ENCODE results near the gene NLGN1. TPM values are rescaled to one million over a fixed set of nuclear protein-coding genes. Genes with fewer than 3 reads are reported as not detected.

Gene NLGN1
- total RNA-seq, 1 experiment from 2014 or later = 0.85 TPM

DNA sequence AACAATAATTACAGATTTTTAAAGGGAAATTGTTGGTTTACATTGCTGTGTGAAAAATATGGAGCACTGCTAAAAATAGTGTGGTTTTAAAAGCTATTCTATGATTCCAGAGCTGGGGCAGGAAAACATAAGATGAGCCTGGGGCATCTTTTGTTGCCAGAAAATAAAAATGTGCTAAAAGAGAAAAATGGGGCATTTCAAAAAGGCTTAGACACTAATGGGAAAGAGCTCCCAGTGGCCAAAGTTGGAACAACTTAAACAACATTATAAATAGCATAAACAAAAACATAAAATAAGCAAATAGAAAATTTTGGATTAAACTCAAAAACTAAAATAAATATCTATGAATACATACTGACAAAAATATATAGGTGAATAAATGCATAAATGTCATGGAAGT lies 478.9 kb downstream of the NLGN1 start:
- no TSS peak for BruUV-seq (replicated peaks)
- no peak overlapping the region for H3K4me3 ChIP-seq (ENCODE audit: low read depth in 2 of 2, low read length in 2 of 2)
- H3K27ac ChIP-seq (ENCODE audit: low read length) = no peak overlapping the region
- in situ Hi-C loops (cut with HindIII; ENCODE audit: low pct_unique_long_range_greater_than_20kb, low sequenced_read_pairs) = no loop called here
- DNase-seq (ENCODE audit: low read depth, low spot score) = no peak
- TF ChIP-seq, protein P1, sequence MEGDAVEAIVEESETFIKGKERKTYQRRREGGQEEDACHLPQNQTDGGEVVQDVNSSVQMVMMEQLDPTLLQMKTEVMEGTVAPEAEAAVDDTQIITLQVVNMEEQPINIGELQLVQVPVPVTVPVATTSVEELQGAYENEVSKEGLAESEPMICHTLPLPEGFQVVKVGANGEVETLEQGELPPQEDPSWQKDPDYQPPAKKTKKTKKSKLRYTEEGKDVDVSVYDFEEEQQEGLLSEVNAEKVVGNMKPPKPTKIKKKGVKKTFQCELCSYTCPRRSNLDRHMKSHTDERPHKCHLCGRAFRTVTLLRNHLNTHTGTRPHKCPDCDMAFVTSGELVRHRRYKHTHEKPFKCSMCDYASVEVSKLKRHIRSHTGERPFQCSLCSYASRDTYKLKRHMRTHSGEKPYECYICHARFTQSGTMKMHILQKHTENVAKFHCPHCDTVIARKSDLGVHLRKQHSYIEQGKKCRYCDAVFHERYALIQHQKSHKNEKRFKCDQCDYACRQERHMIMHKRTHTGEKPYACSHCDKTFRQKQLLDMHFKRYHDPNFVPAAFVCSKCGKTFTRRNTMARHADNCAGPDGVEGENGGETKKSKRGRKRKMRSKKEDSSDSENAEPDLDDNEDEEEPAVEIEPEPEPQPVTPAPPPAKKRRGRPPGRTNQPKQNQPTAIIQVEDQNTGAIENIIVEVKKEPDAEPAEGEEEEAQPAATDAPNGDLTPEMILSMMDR (IDR thresholded peaks at IDR 0.05) = peak; percentile 16; the same call in 1 of the 2 replicates
- TF ChIP-seq REST (IDR thresholded peaks at IDR 0.05; ENCODE audit: insufficient read depth in 1 of 2, low read depth in 2 of 2, low read length in 1 of 2) = no peak
- intact Hi-C loops (cut with micrococcal nuclease; ENCODE audit: unreplicated experiment) = no loop called here
- H3K9me3 ChIP-seq (ENCODE audit: control insufficient read depth, insufficient read depth, low read depth, low read length) = no peaks in the 10 kb centered on the region
- ChIA-PET POLR2A (no interaction called here), CTCF (interaction anchor here (0.5 kb wide), 1 partner anchor 1127 kb away, joined by 3 read pairs; no protein-coding TSS in a partner anchor)
- H3K27me3 ChIP-seq (ENCODE audit: control insufficient read depth, insufficient read depth, low read length) = no peaks in the 10 kb centered on the region
- no peaks in the 10 kb centered on the region for H3K36me3 ChIP-seq (ENCODE audit: control insufficient read depth, insufficient read depth, low read length)
- H3K4me1 ChIP-seq (ENCODE audit: control insufficient read depth, insufficient read depth, low read length) = no peaks in the 10 kb centered on the region
- ATAC-seq = no peak

- CTCF ChIA-PET = no interaction called here
These were observed 490.3 kb downstream of the NLGN1 start for GRCh38 chr3:173887888-173888287.

More at GRCh38 chr3:173887888-173888287, 490.3 kb downstream of the NLGN1 start:
- ATAC-seq (no peak), DNase-seq (ENCODE audit: low read depth, low spot score) (no peak)
- no peaks in the 10 kb centered on the region for H3K27me3 ChIP-seq (ENCODE audit: control insufficient read depth, insufficient read depth, low read length)
- H3K4me3 ChIP-seq (ENCODE audit: low read depth in 2 of 2, low read length in 2 of 2) = no peak overlapping the region
- intact Hi-C loops (cut with micrococcal nuclease; ENCODE audit: unreplicated experiment) = no loop called here
- BruUV-seq (replicated peaks) = no TSS peak
- in situ Hi-C loops (cut with HindIII; ENCODE audit: low pct_unique_long_range_greater_than_20kb, low sequenced_read_pairs) = no loop called here
- H3K4me1 ChIP-seq (ENCODE audit: control insufficient read depth, insufficient read depth, low read length) = no peaks in the 10 kb centered on the region
- POLR2A ChIA-PET = no interaction called here
- no peaks in the 10 kb centered on the region for H3K36me3 ChIP-seq (ENCODE audit: control insufficient read depth, insufficient read depth, low read length)
- TF ChIP-seq, protein P1 (IDR thresholded peaks at IDR 0.05) = no peak
- no peak for TF ChIP-seq SIN3A (IDR thresholded peaks at IDR 0.05; ENCODE audit: borderline replicate concordance, insufficient read depth, low read depth, low read length)
- TF ChIP-seq POLR2AphosphoS5 (IDR thresholded peaks at IDR 0.05; ENCODE audit: low read depth, low read length) = no peak
- no peak for TF ChIP-seq REST (IDR thresholded peaks at IDR 0.05; ENCODE audit: insufficient read depth in 1 of 2, low read depth in 2 of 2, low read length in 1 of 2)
- no peak for TF ChIP-seq TCF7L2 (IDR thresholded peaks at IDR 0.05; ENCODE audit: low read depth, low read length)
- H3K9me3 ChIP-seq (ENCODE audit: control insufficient read depth, insufficient read depth, low read depth, low read length) = 0 out of 2 replicates have a peak, but pooled peaks cover 3% of the 10 kb centered on the region
- no peak overlapping the region for H3K27ac ChIP-seq (ENCODE audit: low read length)

Data from Panc1 (cell line).